Mesodermal cell (in vitro differentiated cells): ENCODE data around the gene TFB2M.

Source experiments
- H3K27ac ChIP-seq: 2 replicates; pipeline ENCODE4 v1.7.0; 2013; ENCODE audit warnings: mild to moderate bottlenecking, low read depth, low read length, moderate library complexity; ENCODE audit not compliant: severe bottlenecking
- H3K36me3 ChIP-seq: 2 replicates; pipeline ENCODE4 v1.7.1; 2013; ENCODE audit warnings: mild to moderate bottlenecking, low read length, moderate library complexity; ENCODE audit not compliant: control insufficient read depth, insufficient read depth
- H3K4me1 ChIP-seq: one replicate; pipeline ENCODE4 v1.7.1; 2013; ENCODE audit warnings: mild to moderate bottlenecking, low read length; ENCODE audit not compliant: insufficient read depth, control insufficient read depth, poor library complexity, severe bottlenecking
- H3K4me3 ChIP-seq: 2 replicates; pipeline ENCODE4 v1.7.0; 2013; ENCODE audit warnings: low read length, control low read depth, mild to moderate bottlenecking; ENCODE audit not compliant: insufficient read depth, poor library complexity, severe bottlenecking; ENCODE audit errors: extremely low read depth
- H3K9me3 ChIP-seq: 2 replicates; pipeline ENCODE4 v1.7.1; 2013; ENCODE audit warnings: mild to moderate bottlenecking, low read length, moderate library complexity; ENCODE audit not compliant: control insufficient read depth
- WGBS, 2 experiments: methylation state at CpG; one replicate each; pipeline ENCODE4 v1.1.5; 2013; ENCODE audit warnings: missing lambda C conversion rate in 2 of 2; ENCODE audit not compliant: insufficient coverage in 2 of 2; 5-methylcytosine and 5-hydroxymethylcytosine counted together

TFB2M gene

DNA sequence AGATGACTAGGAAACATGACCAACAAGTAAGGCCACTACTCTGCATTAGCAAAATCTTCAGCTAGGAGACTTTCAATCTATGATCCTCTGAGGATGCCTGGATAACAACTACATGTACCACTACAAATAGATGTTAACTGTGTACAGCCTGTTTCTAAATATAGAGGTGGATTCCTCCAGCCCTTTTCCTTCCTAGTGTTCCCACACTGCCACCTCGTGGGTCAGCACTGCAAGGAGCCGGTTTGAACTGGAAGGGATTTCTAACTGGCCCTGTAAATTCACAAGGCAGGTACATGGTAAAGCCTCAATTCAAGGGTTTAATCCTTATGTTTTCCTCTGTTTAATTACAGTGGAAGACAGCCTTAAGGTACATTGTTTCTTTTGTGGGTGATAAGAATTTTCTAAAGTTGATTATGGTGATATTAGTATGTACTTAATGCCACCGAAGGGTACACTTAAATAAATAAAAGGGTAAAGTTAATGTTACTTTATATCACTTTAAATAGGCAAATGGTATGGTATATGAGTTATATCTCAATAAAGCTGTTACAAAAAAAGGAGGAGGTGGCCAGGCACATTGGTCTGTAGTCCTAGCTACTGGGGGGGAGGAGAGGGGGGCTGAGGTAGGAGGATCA lies 73.3 kb downstream of the TFB2M start:
- Histone ChIP-seq H3K36me3 (no peaks in the 10 kb centered on the region), H3K27ac (peak overlapping the region; percentile 1), H3K4me3 (no peak overlapping the region), H3K4me1 (peaks cover 2% of the 10 kb centered on the region), H3K9me3 (no peaks in the 10 kb centered on the region)
- 0% methylated on average over 1 of the region's 3 CpGs; no CpG with 5 or more reads in 1 of the 2 experiments for WGBS, 2 experiments

GRCh38 chr1:246491551-246492053 lies 74.5 kb downstream of the TFB2M start:
- Histone ChIP-seq H3K36me3 (no peaks in the 10 kb centered on the region), H3K27ac (no peak overlapping the region), H3K9me3 (no peaks in the 10 kb centered on the region), H3K4me1 (peaks cover 2% of the 10 kb centered on the region), H3K4me3 (no peak overlapping the region)
- 91 to 100% methylated on average over 2 to 4 of the region's 7 CpGs for WGBS, 2 experiments
